ENCODE results near the gene ZNF513.
A peak's percentile ranks its signal among the peaks of the same experiment; 100 is the strongest.

The ZNF513 gene

DNA sequence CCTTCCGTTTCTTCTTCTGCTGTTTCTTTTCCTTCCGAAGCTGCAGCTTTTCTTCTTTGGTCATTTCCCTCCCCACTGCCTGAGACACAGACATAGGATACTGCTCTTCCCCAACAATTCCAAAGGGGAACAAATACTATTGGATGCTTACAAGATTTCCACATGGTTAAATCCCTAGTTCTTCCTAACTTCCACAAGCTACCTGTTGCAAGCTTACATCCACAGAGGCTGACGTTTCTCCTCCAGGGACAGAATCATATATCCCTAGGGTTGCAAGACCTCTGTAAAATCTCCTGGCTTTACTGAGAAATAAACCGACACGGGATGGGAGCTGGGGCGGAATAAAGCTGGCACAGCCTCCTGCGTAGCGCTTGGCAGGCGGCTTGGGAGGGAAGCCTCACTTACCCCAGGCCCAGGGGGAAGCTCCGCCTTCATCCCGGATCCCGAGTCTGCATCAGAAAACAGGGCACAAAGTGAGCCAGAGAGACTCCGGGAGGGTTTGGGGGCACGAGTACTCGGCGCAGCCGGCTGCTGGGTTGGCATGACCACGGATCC, 11.0 kb downstream of the ZNF513 start:
- Histone ChIP-seq H4K20me1 (ENCODE audit: insufficient read depth, low read length) (peaks cover 15% of the 10 kb centered on the region), H3K9me3 (ENCODE audit: insufficient read depth, low read length, severe bottlenecking) (no peaks in the 10 kb centered on the region), H3K27ac (ENCODE audit: low read length) (peak overlapping the region; percentile 64), H2AFZ (ENCODE audit: low read depth, low read length) (peak overlapping the region; percentile 87), H3K36me3 (ENCODE audit: insufficient read depth, low read length) (peaks cover 62% of the 10 kb centered on the region), H3K4me3 (ENCODE audit: low read depth in 1 of 2, low read length in 2 of 2) (peak overlapping the region; percentile 52 to 64), H3K79me2 (ENCODE audit: insufficient read depth, low read length) (peaks cover 53% of the 10 kb centered on the region), H3K4me1 (ENCODE audit: insufficient read depth, low read length) (peaks cover 39% of the 10 kb centered on the region), H3K9ac (ENCODE audit: low read depth, low read length) (peak overlapping the region; percentile 83), H3K27me3 (ENCODE audit: insufficient read depth, low read length, poor library complexity) (no peaks in the 10 kb centered on the region), H3K4me2 (ENCODE audit: insufficient read depth, low read length) (peak overlapping the region; percentile 88)
- DNase-seq (no peak), ATAC-seq (ENCODE audit: insufficient read depth, low read depth) (peak; percentile 43)
- TF ChIP-seq EZH2 (IDR thresholded peaks at IDR 0.05; ENCODE audit: borderline replicate concordance, low read depth, low read length, severe bottlenecking), result no peak

DNA sequence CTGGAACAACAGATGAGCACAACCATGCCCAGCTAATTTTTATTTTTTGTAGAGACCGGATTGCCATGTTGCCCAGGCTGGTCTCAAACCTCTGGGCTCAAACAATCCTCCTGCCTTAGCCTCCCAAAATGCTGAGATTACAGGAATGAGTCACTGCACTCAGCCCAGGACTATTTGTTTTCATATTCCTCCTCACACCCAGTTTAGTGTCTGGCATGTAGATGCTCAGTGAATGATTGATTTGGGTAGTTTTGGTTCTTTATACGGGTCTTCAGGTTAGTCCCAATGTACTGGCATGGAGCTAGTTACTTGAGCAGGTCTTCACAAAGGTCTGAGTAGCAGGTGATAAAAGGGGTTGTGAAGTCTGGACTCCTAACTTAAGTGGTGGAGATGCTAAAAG, 16.6 kb downstream of the ZNF513 start:
- TF ChIP-seq, protein P1, sequence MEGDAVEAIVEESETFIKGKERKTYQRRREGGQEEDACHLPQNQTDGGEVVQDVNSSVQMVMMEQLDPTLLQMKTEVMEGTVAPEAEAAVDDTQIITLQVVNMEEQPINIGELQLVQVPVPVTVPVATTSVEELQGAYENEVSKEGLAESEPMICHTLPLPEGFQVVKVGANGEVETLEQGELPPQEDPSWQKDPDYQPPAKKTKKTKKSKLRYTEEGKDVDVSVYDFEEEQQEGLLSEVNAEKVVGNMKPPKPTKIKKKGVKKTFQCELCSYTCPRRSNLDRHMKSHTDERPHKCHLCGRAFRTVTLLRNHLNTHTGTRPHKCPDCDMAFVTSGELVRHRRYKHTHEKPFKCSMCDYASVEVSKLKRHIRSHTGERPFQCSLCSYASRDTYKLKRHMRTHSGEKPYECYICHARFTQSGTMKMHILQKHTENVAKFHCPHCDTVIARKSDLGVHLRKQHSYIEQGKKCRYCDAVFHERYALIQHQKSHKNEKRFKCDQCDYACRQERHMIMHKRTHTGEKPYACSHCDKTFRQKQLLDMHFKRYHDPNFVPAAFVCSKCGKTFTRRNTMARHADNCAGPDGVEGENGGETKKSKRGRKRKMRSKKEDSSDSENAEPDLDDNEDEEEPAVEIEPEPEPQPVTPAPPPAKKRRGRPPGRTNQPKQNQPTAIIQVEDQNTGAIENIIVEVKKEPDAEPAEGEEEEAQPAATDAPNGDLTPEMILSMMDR (IDR thresholded peaks at IDR 0.05; ENCODE audit: borderline replicate concordance, extremely low read depth, low read length, poor library complexity, severe bottlenecking), result no peak
- TF ChIP-seq EZH2 (IDR thresholded peaks at IDR 0.05; ENCODE audit: borderline replicate concordance, low read depth, low read length, severe bottlenecking), result no peak
- no peak overlapping the region for H3K4me2 ChIP-seq (ENCODE audit: insufficient read depth, low read length)
- no peaks in the 10 kb centered on the region for H3K27me3 ChIP-seq (ENCODE audit: insufficient read depth, low read length, poor library complexity)
- no peak overlapping the region for H2AFZ ChIP-seq (ENCODE audit: low read depth, low read length)
- no peak overlapping the region for H3K9ac ChIP-seq (ENCODE audit: low read depth, low read length)
- H3K4me3 ChIP-seq (ENCODE audit: low read depth in 1 of 2, low read length in 2 of 2), result no peak overlapping the region
- H3K36me3 ChIP-seq (ENCODE audit: insufficient read depth, low read length), result peaks cover 58% of the 10 kb centered on the region
- DNase-seq (no peak), ATAC-seq (ENCODE audit: insufficient read depth, low read depth) (no peak)
- no peak overlapping the region for H3K27ac ChIP-seq (ENCODE audit: low read length)
- H3K9me3 ChIP-seq (ENCODE audit: insufficient read depth, low read length, severe bottlenecking), result no peaks in the 10 kb centered on the region
- H3K79me2 ChIP-seq (ENCODE audit: insufficient read depth, low read length), result peaks cover 20% of the 10 kb centered on the region
- H4K20me1 ChIP-seq (ENCODE audit: insufficient read depth, low read length), result peaks cover 3% of the 10 kb centered on the region; the same call in 1 of the 2 replicates
- H3K4me1 ChIP-seq (ENCODE audit: insufficient read depth, low read length), result peaks cover 11% of the 10 kb centered on the region

DNA sequence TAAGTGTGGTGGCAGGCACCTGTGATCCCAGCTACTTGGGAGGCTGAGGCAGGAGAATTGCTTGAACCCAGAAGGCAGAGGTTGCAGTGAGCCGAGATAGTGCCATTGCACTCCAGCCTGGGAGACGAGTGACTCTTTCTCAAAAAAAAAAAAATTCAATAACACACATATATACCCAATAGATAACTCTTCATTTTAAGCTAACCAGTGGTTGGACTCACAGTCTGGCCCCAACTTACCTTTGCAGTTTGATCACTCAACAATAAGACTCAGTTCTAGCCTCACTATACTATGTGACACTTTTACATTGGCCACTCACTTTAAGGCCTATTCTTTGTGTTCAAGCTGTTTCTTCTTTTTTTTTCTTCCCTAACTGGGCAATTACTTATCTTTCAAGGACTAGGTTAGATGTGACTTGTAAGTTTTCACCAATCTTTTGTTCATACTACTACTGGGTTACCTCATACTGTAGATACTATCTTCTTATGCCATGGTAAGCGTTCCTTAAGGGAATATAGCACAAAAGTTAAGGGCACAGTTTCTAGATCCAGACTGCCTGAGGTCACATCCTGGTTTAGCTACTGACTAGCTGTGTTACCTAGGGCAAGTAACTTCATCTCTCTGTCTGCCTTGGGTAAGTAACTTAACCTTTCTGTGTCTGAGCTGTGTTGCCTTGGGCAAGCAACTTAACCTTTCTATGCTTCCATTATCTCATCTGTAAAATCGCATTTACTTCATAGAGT, 17.7 kb downstream of the ZNF513 start:
- no peak overlapping the region for H2AFZ ChIP-seq (ENCODE audit: low read depth, low read length)
- DNase-seq (no peak), ATAC-seq (ENCODE audit: insufficient read depth, low read depth) (0 out of 3 replicates have a peak, but pooled peaks have one; percentile 20)
- no peaks in the 10 kb centered on the region for H3K9me3 ChIP-seq (ENCODE audit: insufficient read depth, low read length, severe bottlenecking)
- H3K4me3 ChIP-seq (ENCODE audit: low read depth in 1 of 2, low read length in 2 of 2), result no peak overlapping the region
- no peak overlapping the region for H3K27ac ChIP-seq (ENCODE audit: low read length)
- no peak overlapping the region for H3K9ac ChIP-seq (ENCODE audit: low read depth, low read length)
- no peaks in the 10 kb centered on the region for H3K27me3 ChIP-seq (ENCODE audit: insufficient read depth, low read length, poor library complexity)
- peaks cover 18% of the 10 kb centered on the region for H3K79me2 ChIP-seq (ENCODE audit: insufficient read depth, low read length)
- H3K36me3 ChIP-seq (ENCODE audit: insufficient read depth, low read length), result peaks cover 50% of the 10 kb centered on the region
- H3K4me2 ChIP-seq (ENCODE audit: insufficient read depth, low read length), result no peak overlapping the region
- H4K20me1 ChIP-seq (ENCODE audit: insufficient read depth, low read length), result peaks cover 5% of the 10 kb centered on the region; the same call in 1 of the 2 replicates
- TF ChIP-seq, protein P1 (IDR thresholded peaks at IDR 0.05; ENCODE audit: borderline replicate concordance, extremely low read depth, low read length, poor library complexity, severe bottlenecking), result no peak
- no peak for TF ChIP-seq EZH2 (IDR thresholded peaks at IDR 0.05; ENCODE audit: borderline replicate concordance, low read depth, low read length, severe bottlenecking)
- H3K4me1 ChIP-seq (ENCODE audit: insufficient read depth, low read length), result peaks cover 9% of the 10 kb centered on the region

All from DND-41 (cell line).